MM.1S (cell line): Measurements from ENCODE around the gene HOMER3.

ENCODE experiments used
- EZH2 ChIP-seq: fragments of 300-600 bp; sonication (generic); optimal IDR thresholded peaks from 2 replicates; pipeline ENCODE3; 2017; ENCODE audit warnings: low read depth, mild to moderate bottlenecking, antibody characterized with exemption, low read length, mixed read lengths
- EZH2phosphoT487 ChIP-seq: fragments of 300-600 bp; sonication (generic); IDR thresholded peaks from 2 replicates; pipeline ENCODE4 v1.6.1; 2018; ENCODE audit warnings: antibody characterized with exemption, low read length
- TF ChIP-seq, protein P1 (sequence below): fragments of 300-600 bp; sonication (generic); IDR thresholded peaks from 2 replicates; pipeline ENCODE4 v1.5.1; 2016; ENCODE audit warnings: antibody characterized with exemption, low read length, mixed read lengths

DNA sequence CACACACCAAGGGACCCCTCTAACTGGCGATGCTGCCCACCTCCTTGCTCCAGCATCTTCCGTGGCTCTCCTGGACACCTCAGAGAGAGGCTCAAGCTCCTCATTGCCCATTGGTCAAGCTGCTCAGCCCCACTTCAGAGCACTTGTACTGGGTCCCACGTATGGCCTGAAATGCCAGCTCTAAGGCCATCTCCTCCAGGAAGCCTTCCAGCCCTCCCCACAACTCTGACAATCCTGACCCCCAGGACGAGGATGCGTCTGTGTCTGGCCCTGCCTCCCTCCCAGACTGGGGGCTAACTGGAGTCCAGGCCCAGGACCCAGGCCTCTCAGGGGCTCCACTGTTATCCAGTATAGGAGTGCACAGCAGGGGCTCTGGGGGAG, 7.9 kb upstream of the HOMER3 start:
- TF ChIP-seq, protein P1, sequence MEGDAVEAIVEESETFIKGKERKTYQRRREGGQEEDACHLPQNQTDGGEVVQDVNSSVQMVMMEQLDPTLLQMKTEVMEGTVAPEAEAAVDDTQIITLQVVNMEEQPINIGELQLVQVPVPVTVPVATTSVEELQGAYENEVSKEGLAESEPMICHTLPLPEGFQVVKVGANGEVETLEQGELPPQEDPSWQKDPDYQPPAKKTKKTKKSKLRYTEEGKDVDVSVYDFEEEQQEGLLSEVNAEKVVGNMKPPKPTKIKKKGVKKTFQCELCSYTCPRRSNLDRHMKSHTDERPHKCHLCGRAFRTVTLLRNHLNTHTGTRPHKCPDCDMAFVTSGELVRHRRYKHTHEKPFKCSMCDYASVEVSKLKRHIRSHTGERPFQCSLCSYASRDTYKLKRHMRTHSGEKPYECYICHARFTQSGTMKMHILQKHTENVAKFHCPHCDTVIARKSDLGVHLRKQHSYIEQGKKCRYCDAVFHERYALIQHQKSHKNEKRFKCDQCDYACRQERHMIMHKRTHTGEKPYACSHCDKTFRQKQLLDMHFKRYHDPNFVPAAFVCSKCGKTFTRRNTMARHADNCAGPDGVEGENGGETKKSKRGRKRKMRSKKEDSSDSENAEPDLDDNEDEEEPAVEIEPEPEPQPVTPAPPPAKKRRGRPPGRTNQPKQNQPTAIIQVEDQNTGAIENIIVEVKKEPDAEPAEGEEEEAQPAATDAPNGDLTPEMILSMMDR, result no peak
- TF ChIP-seq EZH2 (no peak), EZH2phosphoT487 (no peak)
